ENCODE data around the gene GLT6D1. TPM values are rescaled to one million over a fixed set of nuclear protein-coding genes. Genes with fewer than 3 reads are reported as not detected.

GLT6D1 gene
- total and polyA plus RNA-seq, 2 donors: not detected

- DNase-seq (ENCODE audit: extremely low spot score): no peak
- WGBS: 66% methylated on average over 31 of the region's 31 CpGs
- H3K4me3 ChIP-seq (ENCODE audit: low read depth, low read length): no peak overlapping the region
- H3K27ac ChIP-seq (ENCODE audit: low read depth): no peak overlapping the region
- H3K36me3 ChIP-seq (ENCODE audit: insufficient read depth): no peaks in the 10 kb centered on the region
- H3K4me1 ChIP-seq (ENCODE audit: insufficient read depth): no peaks in the 10 kb centered on the region
Measured at GRCh38 chr9:135604437-135605237, 34.7 kb downstream of the GLT6D1 start.

- Histone ChIP-seq H3K4me1 (ENCODE audit: insufficient read depth) (no peaks in the 10 kb centered on the region), H3K27ac (ENCODE audit: low read depth) (no peak overlapping the region), H3K4me3 (ENCODE audit: low read depth, low read length) (no peak overlapping the region), H3K36me3 (ENCODE audit: insufficient read depth) (no peaks in the 10 kb centered on the region)
- no peak for DNase-seq (ENCODE audit: extremely low spot score)
- 54% methylated on average over 24 of the region's 24 CpGs for WGBS
Measured at GRCh38 chr9:135602789-135603481, 36.4 kb downstream of the GLT6D1 start.

GRCh38 chr9:135601988-135602387, 37.4 kb downstream of the GLT6D1 start:
- Histone ChIP-seq H3K4me1 (ENCODE audit: insufficient read depth) (no peaks in the 10 kb centered on the region), H3K4me3 (ENCODE audit: low read depth, low read length) (no peak overlapping the region), H3K36me3 (ENCODE audit: insufficient read depth) (no peaks in the 10 kb centered on the region), H3K27ac (ENCODE audit: low read depth) (no peak overlapping the region)
- WGBS: 84% methylated on average over 8 of the region's 8 CpGs
- DNase-seq (ENCODE audit: extremely low spot score): no peak

- Histone ChIP-seq H3K4me3 (ENCODE audit: low read depth, low read length) (no peak overlapping the region), H3K4me1 (ENCODE audit: insufficient read depth) (no peaks in the 10 kb centered on the region), H3K36me3 (ENCODE audit: insufficient read depth) (no peaks in the 10 kb centered on the region), H3K27ac (ENCODE audit: low read depth) (no peak overlapping the region)
- WGBS: 61% methylated on average over 5 of the region's 5 CpGs
- DNase-seq (ENCODE audit: extremely low spot score): no peak
Measured at GRCh38 chr9:135600296-135600817, 39.0 kb downstream of the GLT6D1 start.

- Histone ChIP-seq H3K4me3 (ENCODE audit: low read depth, low read length) (no peak overlapping the region), H3K27ac (ENCODE audit: low read depth) (no peak overlapping the region), H3K4me1 (ENCODE audit: insufficient read depth) (no peaks in the 10 kb centered on the region), H3K36me3 (ENCODE audit: insufficient read depth) (no peaks in the 10 kb centered on the region)
- no peak for DNase-seq (ENCODE audit: extremely low spot score)
- WGBS: 74% methylated on average over 2 of the region's 2 CpGs
Measured at GRCh38 chr9:135596211-135596610, 43.1 kb downstream of the GLT6D1 start.

- H3K4me1 ChIP-seq (ENCODE audit: insufficient read depth): no peaks in the 10 kb centered on the region
- no peak for DNase-seq (ENCODE audit: extremely low spot score)
- H3K36me3 ChIP-seq (ENCODE audit: insufficient read depth): no peaks in the 10 kb centered on the region
- WGBS: 74% methylated on average over 13 of the region's 13 CpGs
- no peak overlapping the region for H3K4me3 ChIP-seq (ENCODE audit: low read depth, low read length)
- no peak overlapping the region for H3K27ac ChIP-seq (ENCODE audit: low read depth)
Measured at GRCh38 chr9:135592625-135593024, 46.7 kb downstream of the GLT6D1 start.

GRCh38 chr9:135592331-135592590, 47.1 kb downstream of the GLT6D1 start:
- Histone ChIP-seq H3K4me3 (ENCODE audit: low read depth, low read length) (no peak overlapping the region), H3K4me1 (ENCODE audit: insufficient read depth) (no peaks in the 10 kb centered on the region), H3K27ac (ENCODE audit: low read depth) (no peak overlapping the region), H3K36me3 (ENCODE audit: insufficient read depth) (no peaks in the 10 kb centered on the region)
- 61% methylated on average over 5 of the region's 5 CpGs for WGBS
- DNase-seq (ENCODE audit: extremely low spot score): no peak

- no peaks in the 10 kb centered on the region for H3K4me1 ChIP-seq (ENCODE audit: insufficient read depth)
- 74% methylated on average over 22 of the region's 22 CpGs for WGBS
Measured at GRCh38 chr9:135591506-135592330, 47.6 kb downstream of the GLT6D1 start.

GRCh38 chr9:135590486-135591079, 48.8 kb downstream of the GLT6D1 start:
- 79% methylated on average over 25 of the region's 25 CpGs for WGBS
- DNase-seq (ENCODE audit: extremely low spot score): no peak
- Histone ChIP-seq H3K4me3 (ENCODE audit: low read depth, low read length) (no peak overlapping the region), H3K4me1 (ENCODE audit: insufficient read depth) (no peaks in the 10 kb centered on the region), H3K27ac (ENCODE audit: low read depth) (no peak overlapping the region), H3K36me3 (ENCODE audit: insufficient read depth) (no peaks in the 10 kb centered on the region)

More at GRCh38 chr9:135591506-135592330, 47.6 kb downstream of the GLT6D1 start:
- no peaks in the 10 kb centered on the region for H3K36me3 ChIP-seq (ENCODE audit: insufficient read depth)
- H3K27ac ChIP-seq (ENCODE audit: low read depth): no peak overlapping the region
- no peak overlapping the region for H3K4me3 ChIP-seq (ENCODE audit: low read depth, low read length)
- DNase-seq (ENCODE audit: extremely low spot score): no peak

GRCh38 chr9:135589596-135590485, 49.5 kb downstream of the GLT6D1 start:
- 69% methylated on average over 15 of the region's 15 CpGs for WGBS
- H3K36me3 ChIP-seq (ENCODE audit: insufficient read depth): no peaks in the 10 kb centered on the region
- no peaks in the 10 kb centered on the region for H3K4me1 ChIP-seq (ENCODE audit: insufficient read depth)
- no peak overlapping the region for H3K4me3 ChIP-seq (ENCODE audit: low read depth, low read length)
- DNase-seq (ENCODE audit: extremely low spot score): no peak
- no peak overlapping the region for H3K27ac ChIP-seq (ENCODE audit: low read depth)

- H3K27ac ChIP-seq (ENCODE audit: low read depth): no peak overlapping the region
- 82% methylated on average over 20 of the region's 20 CpGs for WGBS
- no peak for DNase-seq (ENCODE audit: extremely low spot score)
- H3K4me1 ChIP-seq (ENCODE audit: insufficient read depth): no peaks in the 10 kb centered on the region
- no peak overlapping the region for H3K4me3 ChIP-seq (ENCODE audit: low read depth, low read length)
- no peaks in the 10 kb centered on the region for H3K36me3 ChIP-seq (ENCODE audit: insufficient read depth)
Measured at GRCh38 chr9:135588886-135589595, 50.3 kb downstream of the GLT6D1 start.

- H3K36me3 ChIP-seq (ENCODE audit: insufficient read depth): no peaks in the 10 kb centered on the region
- DNase-seq (ENCODE audit: extremely low spot score): no peak
- no peak overlapping the region for H3K4me3 ChIP-seq (ENCODE audit: low read depth, low read length)
- 91% methylated on average over 9 of the region's 9 CpGs for WGBS
- no peaks in the 10 kb centered on the region for H3K4me1 ChIP-seq (ENCODE audit: insufficient read depth)
- no peak overlapping the region for H3K27ac ChIP-seq (ENCODE audit: low read depth)
Measured at GRCh38 chr9:135588371-135588770, 51.0 kb downstream of the GLT6D1 start.

Data from urinary bladder (tissue), 4 donors.